SK-N-SH (cell line): ENCODE data around the gene ZBED1. TPM values are rescaled to one million over a fixed set of nuclear protein-coding genes. Genes with fewer than 3 reads are reported as not detected.

Experiments
- CTCF ChIA-PET: fragments of 300-600, 350-600 bp; formaldehyde crosslinking; extraction: SDS; loops from one replicate; lab custom pipeline; 2021; lab: Yijun Ruan, JAX
- POLR2A ChIA-PET: fragments of 350-600 bp; sonication (Branson Sonifier 250); formaldehyde crosslinking; extraction: SDS; loops from one replicate; lab custom pipeline; 2020; ENCODE audit warnings: antibody characterized with exemption, inconsistent platforms; lab: Yijun Ruan, JAX
- DNase-seq: peaks from one replicate; pipeline ENCODE4 v3.0.0; 2012
- H2AFZ ChIP-seq: fragments of 200-600 bp; sonication (generic); 2 replicates; pipeline ENCODE4 v1.8.1; 2016; ENCODE audit warnings: antibody characterized with exemption, mild to moderate bottlenecking, low read depth
- H3F3A ChIP-seq: fragments of 200-600 bp; sonication (generic); replicated peaks from 2 replicates; pipeline ENCODE3; 2016; ENCODE audit warnings: antibody characterized with exemption, mild to moderate bottlenecking; ENCODE audit not compliant: insufficient read depth
- H3K27ac ChIP-seq, 2 experiments: fragments of 200-500 bp in 1 of 2; fragments of 200-600 bp in 1 of 2; sonication (Bioruptor generic) in 1 of 2; sonication (generic), shearing (Covaris generic) in 1 of 2; 2 replicates each; pipeline versions ENCODE4 v1.5.1 to v1.6.1; 2014 to 2016; ENCODE audit warnings: low read depth in 2 of 2, inconsistent platforms in 1 of 2, low read length in 1 of 2, mild to moderate bottlenecking in 1 of 2, mixed read lengths in 1 of 2
- H3K27me3 ChIP-seq: fragments of 200-600 bp; sonication (generic), shearing (Covaris generic); 2 replicates; pipeline ENCODE4 v1.6.1; 2016; ENCODE audit warnings: mixed run types; ENCODE audit not compliant: insufficient read depth
- H3K36me3 ChIP-seq, 2 experiments: fragments of 200-500 bp in 1 of 2; fragments of 200-600 bp in 1 of 2; sonication (Bioruptor generic) in 1 of 2; sonication (generic) in 1 of 2; replicated peaks in 1 of 2; 2 replicates each; pipeline versions ENCODE3 to v1.5.1; 2014 to 2016; ENCODE audit warnings: low read length in 1 of 2, mild to moderate bottlenecking in 1 of 2; ENCODE audit not compliant: insufficient read depth in 2 of 2, control insufficient read depth in 1 of 2
- H3K4me1 ChIP-seq, 2 experiments: fragments of 200-500 bp in 1 of 2; fragments of 200-600 bp in 1 of 2; sonication (Bioruptor generic) in 1 of 2; sonication (generic), shearing (Covaris generic) in 1 of 2; 2 replicates each; pipeline versions ENCODE4 v1.5.1 to v1.6.1; 2014 to 2016; ENCODE audit warnings: low read depth in 1 of 2, low read length in 1 of 2, mixed run types in 1 of 2; ENCODE audit not compliant: insufficient read depth in 2 of 2, control insufficient read depth in 1 of 2
- H3K4me2 ChIP-seq: fragments of 200-600 bp; sonication (generic), shearing (Covaris generic); 2 replicates; pipeline ENCODE4 v1.6.1; 2017; ENCODE audit warnings: mixed run types
- H3K4me3 ChIP-seq, 2 experiments: fragments of 200-500 bp in 1 of 2; fragments of 200-600 bp in 1 of 2; sonication (Bioruptor generic) in 1 of 2; sonication (generic), shearing (Covaris generic) in 1 of 2; 2 replicates each; pipeline versions ENCODE4 v1.5.1 to v1.8.1; 2014 to 2016; ENCODE audit warnings: low read depth in 2 of 2, inconsistent platforms in 1 of 2, low read length in 1 of 2, mild to moderate bottlenecking in 1 of 2, mixed read lengths in 1 of 2, moderate library complexity in 1 of 2
- H3K79me2 ChIP-seq: fragments of 200-600 bp; sonication (generic); 2 replicates; pipeline ENCODE4 v1.8.1; 2017; ENCODE audit warnings: mild to moderate bottlenecking; ENCODE audit not compliant: insufficient read depth
- H3K9ac ChIP-seq: fragments of 200-600 bp; sonication (generic); 2 replicates; pipeline ENCODE4 v1.6.1; 2017; ENCODE audit warnings: mixed run types
- H3K9me2 ChIP-seq: fragments of 200-600 bp; sonication (generic); 2 replicates; pipeline ENCODE4 v1.6.1; 2017; ENCODE audit warnings: mixed run types
- H3K9me3 ChIP-seq: fragments of 200-600 bp; sonication (generic); 2 replicates; pipeline ENCODE4 v1.6.1; 2017; ENCODE audit warnings: mixed run types, mild to moderate bottlenecking, moderate library complexity
- H4K20me1 ChIP-seq: fragments of 200-600 bp; sonication (generic); 2 replicates; pipeline ENCODE4 v1.6.1; 2017; ENCODE audit warnings: mild to moderate bottlenecking, mixed run types; ENCODE audit not compliant: insufficient read depth
- CHD2 ChIP-seq: fragments of 150-350 bp; IDR thresholded peaks from 2 replicates; pipeline ENCODE4 v1.6.1; 2018; ENCODE audit warnings: low read length; ENCODE audit not compliant: partially characterized antibody
- ELF1 ChIP-seq: IDR thresholded peaks from 2 replicates; pipeline ENCODE4 v1.4.0; 2012
- FOXJ3 ChIP-seq: sonication (generic); formaldehyde crosslinking; IDR thresholded peaks from 2 replicates; pipeline ENCODE4 v1.5.1; 2020; ENCODE audit warnings: mild to moderate bottlenecking, missing genetic modification reagents
- FOXM1 ChIP-seq: IDR thresholded peaks from 2 replicates; pipeline ENCODE4 v1.4.0; 2012; ENCODE audit warnings: low read depth, mild to moderate bottlenecking
- MEF2A ChIP-seq: IDR thresholded peaks from 2 replicates; pipeline ENCODE4 v1.4.0; 2012; ENCODE audit warnings: low read depth, borderline replicate concordance
- MXI1 ChIP-seq: IDR thresholded peaks from 2 replicates; pipeline ENCODE4 v1.6.1; 2012; ENCODE audit warnings: mild to moderate bottlenecking, low read depth, low read length, improper control_type of control experiment
- NFIC ChIP-seq: IDR thresholded peaks from 2 replicates; pipeline ENCODE4 v1.4.0; 2012; ENCODE audit warnings: borderline replicate concordance
- RAD21 ChIP-seq: IDR thresholded peaks from 2 replicates; pipeline ENCODE4 v1.6.1; 2012; ENCODE audit warnings: mild to moderate bottlenecking, low read length
- RCOR1 ChIP-seq: fragments of 150-350 bp; IDR thresholded peaks from 2 replicates; pipeline ENCODE4 v1.6.1; 2017; ENCODE audit warnings: antibody characterized with exemption, low read length
- RFX5 ChIP-seq: IDR thresholded peaks from 2 replicates; pipeline ENCODE4 v1.6.1; 2012; ENCODE audit warnings: mild to moderate bottlenecking, improper control_type of control experiment, low read length
- RXRA ChIP-seq: IDR thresholded peaks from 2 replicates; pipeline ENCODE4 v1.4.0; 2012; ENCODE audit warnings: low read depth, mild to moderate bottlenecking, borderline replicate concordance
- SIN3A ChIP-seq: IDR thresholded peaks from 2 replicates; pipeline ENCODE4 v1.6.1; 2012; ENCODE audit warnings: low read depth, mild to moderate bottlenecking, low read length, moderate library complexity, borderline replicate concordance
- TCF12 ChIP-seq: IDR thresholded peaks from 2 replicates; pipeline ENCODE4 v1.4.0; 2012
- USF1 ChIP-seq: IDR thresholded peaks from 2 replicates; pipeline ENCODE4 v1.4.0; 2012; ENCODE audit warnings: low read depth, borderline replicate concordance
- YY1 ChIP-seq: IDR thresholded peaks from 2 replicates; pipeline ENCODE4 v1.4.0; 2012; ENCODE audit warnings: low read depth, mild to moderate bottlenecking
- ZBTB33 ChIP-seq: IDR thresholded peaks from 2 replicates; pipeline ENCODE4 v1.4.0; 2012; ENCODE audit warnings: low read depth, borderline replicate concordance
- WGBS: methylation state at CpG from one replicate; pipeline ENCODE4 v1.1.6; 2017; ENCODE audit warnings: low lambda C conversion rate; 5-methylcytosine and 5-hydroxymethylcytosine counted together
- polyA plus RNA-seq, 3 experiments: library from polyadenylated mRNA; depleted of rRNA; stranded (reverse); fragments of >200 nt; gene quantifications; 2 replicates each; pipeline ENCODE4 v1.2.3, GENCODE V29; 2012
- TF ChIP-seq, protein P1 (sequence below): IDR thresholded peaks from 2 replicates; pipeline ENCODE4; 2012
- TF ChIP-seq, protein P2 (sequence below): fragments of 150-350 bp; IDR thresholded peaks from 2 replicates; pipeline ENCODE4 v1.6.1; 2017; ENCODE audit warnings: antibody characterized with exemption, low read length, low read depth, borderline replicate concordance

ZBED1 gene
- polyA plus RNA-seq, 1 of the 3 experiments (the other 2 are of a cell fraction) = 16.7 TPM

DNA sequence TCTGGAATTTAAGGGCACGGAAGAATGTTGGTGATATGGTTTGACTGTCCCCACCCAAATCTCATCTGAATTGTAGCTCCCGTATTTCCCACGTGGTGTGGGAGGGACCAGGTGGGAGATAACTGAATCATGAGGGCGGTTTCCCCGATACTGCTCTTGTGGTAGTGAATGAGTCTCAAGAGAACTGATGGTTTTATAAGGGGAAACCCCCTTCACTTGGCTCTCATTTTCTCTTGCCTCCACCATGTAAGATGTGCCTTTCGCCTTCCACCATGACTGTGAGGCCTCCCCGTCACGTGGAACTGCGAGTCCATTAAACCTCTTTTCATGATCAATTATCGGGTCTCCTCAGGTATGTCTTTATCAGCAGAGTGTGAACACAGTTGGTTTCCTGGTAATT, 25.6 kb upstream of the ZBED1 start (continued):
- TF ChIP-seq, protein P1, sequence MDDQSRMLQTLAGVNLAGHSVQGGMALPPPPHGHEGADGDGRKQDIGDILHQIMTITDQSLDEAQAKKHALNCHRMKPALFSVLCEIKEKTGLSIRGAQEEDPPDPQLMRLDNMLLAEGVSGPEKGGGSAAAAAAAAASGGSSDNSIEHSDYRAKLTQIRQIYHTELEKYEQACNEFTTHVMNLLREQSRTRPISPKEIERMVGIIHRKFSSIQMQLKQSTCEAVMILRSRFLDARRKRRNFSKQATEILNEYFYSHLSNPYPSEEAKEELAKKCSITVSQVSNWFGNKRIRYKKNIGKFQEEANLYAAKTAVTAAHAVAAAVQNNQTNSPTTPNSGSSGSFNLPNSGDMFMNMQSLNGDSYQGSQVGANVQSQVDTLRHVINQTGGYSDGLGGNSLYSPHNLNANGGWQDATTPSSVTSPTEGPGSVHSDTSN = no peak
- TF ChIP-seq YY1 (no peak), FOXJ3 (CRISPR knock-in tag) (no peak), CHD2 (no peak), RFX5 (no peak), TCF12 (no peak), MXI1 (no peak)

GRCh38 chrX:2523911-2524310, 23.1 kb upstream of the ZBED1 start:
- H3K4me2 ChIP-seq = no peak overlapping the region
- no peaks in the 10 kb centered on the region for H3K79me2 ChIP-seq
- H2AFZ ChIP-seq = no peak overlapping the region
- DNase-seq = no peak
- no peak overlapping the region for H3K9ac ChIP-seq
- WGBS = 25% methylated on average over 6 of the region's 6 CpGs
- TF ChIP-seq RCOR1 (no peak), RAD21 (no peak), MEF2A (no peak), RXRA (no peak), MXI1 (no peak), FOXM1 (no peak), FOXJ3 (CRISPR knock-in tag) (no peak)
- TF ChIP-seq, protein P2, sequence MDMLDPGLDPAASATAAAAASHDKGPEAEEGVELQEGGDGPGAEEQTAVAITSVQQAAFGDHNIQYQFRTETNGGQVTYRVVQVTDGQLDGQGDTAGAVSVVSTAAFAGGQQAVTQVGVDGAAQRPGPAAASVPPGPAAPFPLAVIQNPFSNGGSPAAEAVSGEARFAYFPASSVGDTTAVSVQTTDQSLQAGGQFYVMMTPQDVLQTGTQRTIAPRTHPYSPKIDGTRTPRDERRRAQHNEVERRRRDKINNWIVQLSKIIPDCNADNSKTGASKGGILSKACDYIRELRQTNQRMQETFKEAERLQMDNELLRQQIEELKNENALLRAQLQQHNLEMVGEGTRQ = no peak
- no peaks in the 10 kb centered on the region for H4K20me1 ChIP-seq
- POLR2A ChIA-PET = no interaction called here
- H3K9me2 ChIP-seq = no peaks in the 10 kb centered on the region
- no peaks in the 10 kb centered on the region for H3F3A ChIP-seq
- CTCF ChIA-PET = no interaction called here
- no peaks in the 10 kb centered on the region for H3K36me3 ChIP-seq
- H3K27me3 ChIP-seq = peaks cover 28% of the 10 kb centered on the region
- H3K27ac ChIP-seq = no peak overlapping the region
- H3K4me1 ChIP-seq = no peaks in the 10 kb centered on the region
- no peaks in the 10 kb centered on the region for H3K9me3 ChIP-seq
- H3K4me3 ChIP-seq = no peak overlapping the region

GRCh38 chrX:2521927-2522386, 21.2 kb upstream of the ZBED1 start:
- no peak for DNase-seq
- no peak overlapping the region for H2AFZ ChIP-seq
- no peaks in the 10 kb centered on the region for H3K9me2 ChIP-seq
- H4K20me1 ChIP-seq = no peaks in the 10 kb centered on the region
- POLR2A ChIA-PET = no interaction called here
- H3F3A ChIP-seq = no peaks in the 10 kb centered on the region
- no peaks in the 10 kb centered on the region for H3K79me2 ChIP-seq
- no peak overlapping the region for H3K4me3 ChIP-seq
- no peak overlapping the region for H3K27ac ChIP-seq
- CTCF ChIA-PET = no interaction called here
- H3K9ac ChIP-seq = no peak overlapping the region
- H3K27me3 ChIP-seq = peaks cover 21% of the 10 kb centered on the region
- no peaks in the 10 kb centered on the region for H3K9me3 ChIP-seq
- H3K4me2 ChIP-seq = no peak overlapping the region
- no peaks in the 10 kb centered on the region for H3K36me3 ChIP-seq
- no peaks in the 10 kb centered on the region for H3K4me1 ChIP-seq
- 49% methylated on average over 6 of the region's 6 CpGs for WGBS
- TF ChIP-seq NFIC (no peak), MEF2A (no peak), RXRA (no peak), ZBTB33 (no peak), USF1 (no peak), TCF12 (no peak), SIN3A (no peak), ELF1 (no peak), RFX5 (no peak)
- TF ChIP-seq, protein P1 = no peak
